ENCODE data around the gene RUFY3. TPM values are rescaled to one million over a fixed set of nuclear protein-coding genes. Genes with fewer than 3 reads are reported as not detected.

Gene RUFY3
- total and polyA plus RNA-seq, 9 of the 15 experiments (the other 6 are each of a cell fraction or from before 2014, with no cell fraction given), result 4.2 to 31.1 (median 21.5) TPM

GRCh38 chr4:70687821-70688794, 33.7 kb upstream of the RUFY3 start, which contains the start of gene UTP3 (continued):
- TF ChIP-seq E2F3 (CRISPR knock-in tag; IDR thresholded peaks at IDR 0.05) (no peak), PBX2 (CRISPR knock-in tag; IDR thresholded peaks at IDR 0.05; ENCODE audit: low read depth) (no peak), PBX2 (tag; conservative IDR thresholded peaks at IDR 0.05; ENCODE audit: low read depth) (no peak), SRF (CRISPR knock-in tag; IDR thresholded peaks at IDR 0.05) (peak in 1 of 2 experiments; percentile 67; a peak in 2 of 4 replicates), THRB (CRISPR knock-in tag; conservative IDR thresholded peaks at IDR 0.05) (no peak), ZNF511 (CRISPR knock-in tag; IDR thresholded peaks at IDR 0.05) (peak; percentile 82), MCM7 (IDR thresholded peaks at IDR 0.05) (no peak), CC2D1A (IDR thresholded peaks at IDR 0.05) (peak; percentile 87), RREB1 (CRISPR knock-in tag; IDR thresholded peaks at IDR 0.05) (0 out of 2 replicates have a peak, but pooled peaks have one; percentile 7), SP1 (CRISPR knock-in tag; IDR thresholded peaks at IDR 0.05) (peak; percentile 98), ZNF347 (CRISPR knock-in tag; IDR thresholded peaks at IDR 0.05; ENCODE audit: low read depth) (no peak), PTRF (tag; IDR thresholded peaks at IDR 0.05) (no peak), ELF4 (CRISPR knock-in tag; IDR thresholded peaks at IDR 0.05) (peak; percentile 62; the same call in 1 of the 2 replicates), NR2C1 (IDR thresholded peaks at IDR 0.05) (peak; percentile 84), NR2C1 (tag; IDR thresholded peaks at IDR 0.05) (peak; percentile 92)

Data from K562 (cell line).